HepG2 (cell line): ENCODE results near the gene CREB3. TPM values are rescaled to one million over a fixed set of nuclear protein-coding genes. Genes with fewer than 3 reads are reported as not detected.

Source experiments
- ATAC-seq: fragments of 200-7000 bp; cut with Tn5 transposase; 3 replicates; pipeline ENCODE4 v1.9.1; 2020; ENCODE audit warnings: mild to moderate bottlenecking, moderate library complexity
- BruUV-seq: library from RNA; stranded (reverse); fragments of 400-500 nt; replicated peaks from 2 replicates; lab custom pipeline; 2021; lab: Mats Ljungman, UMichigan
- CTCF ChIA-PET: fragments of 300-600 bp; formaldehyde crosslinking; extraction: SDS; loops from one replicate; lab custom pipeline; 2021; ENCODE audit warnings: low total read pairs, inconsistent platforms, low intra/inter-chr PET ratio; lab: Yijun Ruan, JAX
- POLR2A ChIA-PET: fragments of 350-600 bp; sonication (Branson Sonifier 250); formaldehyde crosslinking; loops from one replicate; lab custom pipeline; 2020; ENCODE audit warnings: antibody characterized with exemption, inconsistent platforms; lab: Yijun Ruan, JAX
- DNase-seq: peaks from one replicate; pipeline ENCODE4 v3.0.0-alpha.2; 2015; ENCODE audit warnings: low spot score
- FAIRE-seq: peaks from 3 replicates; lab custom pipeline; 2011; peaks lifted over from hg19 to GRCh38; lab: Jason Lieb, UNC
- H2AFZ ChIP-seq: one replicate; pipeline ENCODE4 v1.6.1; 2011; ENCODE audit warnings: low read length, inconsistent platforms
- H3K27ac ChIP-seq: fragments of 300-600 bp; 3 replicates; pipeline ENCODE4 v1.8.0; 2011; ENCODE audit warnings: mixed run types, mild to moderate bottlenecking, mixed read lengths, low read length, inconsistent platforms; ENCODE audit not compliant: insufficient read depth; ENCODE audit errors: extremely low read length
- H3K27me3 ChIP-seq, 2 experiments: fragments of 200-600 bp in 1 of 2; 2 replicates in 1 of 2; 3 replicates in 1 of 2; pipeline versions ENCODE4 v1.6.0 to v1.8.0; 2011; ENCODE audit warnings: low read length in 2 of 2, mild to moderate bottlenecking in 2 of 2, moderate library complexity in 2 of 2, inconsistent platforms in 1 of 2; ENCODE audit not compliant: insufficient read depth in 2 of 2, control insufficient read depth in 1 of 2
- H3K36me3 ChIP-seq, 2 experiments: fragments of 200-600 bp in 1 of 2; replicated peaks in 1 of 2; 2 replicates in 1 of 2; 3 replicates in 1 of 2; pipeline versions ENCODE4 v1.5.1 to v1.8.0; 2011; ENCODE audit warnings: low read length in 2 of 2, inconsistent platforms in 1 of 2; ENCODE audit not compliant: insufficient read depth in 2 of 2, control insufficient read depth in 1 of 2
- H3K4me1 ChIP-seq: 2 replicates; pipeline ENCODE4 v1.5.1; 2012; ENCODE audit warnings: low read length, inconsistent platforms; ENCODE audit not compliant: insufficient read depth
- H3K4me2 ChIP-seq: 2 replicates; pipeline ENCODE4 v1.6.0; 2011; ENCODE audit warnings: low read depth, low read length, inconsistent platforms
- H3K4me3 ChIP-seq, 3 experiments: fragments of 200-600 bp in 1 of 3; sonication (generic), shearing (Covaris generic) in 1 of 3; replicated peaks in 1 of 3; 2 replicates each; pipeline ENCODE4 v1.5.1; 2011 to 2016; ENCODE audit warnings: low read length in 3 of 3, inconsistent platforms in 2 of 3, low read depth in 2 of 3, mild to moderate bottlenecking in 2 of 3, control low read depth in 1 of 3, mixed read lengths in 1 of 3; ENCODE audit not compliant: insufficient read depth in 1 of 3
- H3K79me2 ChIP-seq: one replicate; pipeline ENCODE4 v1.6.1; 2011; ENCODE audit warnings: low read length, inconsistent platforms; ENCODE audit not compliant: insufficient read depth
- H3K9ac ChIP-seq: 2 replicates; pipeline ENCODE4 v1.6.0; 2011; ENCODE audit warnings: mild to moderate bottlenecking, low read depth, low read length, inconsistent platforms; ENCODE audit not compliant: insufficient read depth
- H3K9me3 ChIP-seq: 2 replicates; pipeline ENCODE4 v1.5.1; 2012; ENCODE audit warnings: mild to moderate bottlenecking, low read length
- H4K20me1 ChIP-seq: 2 replicates; pipeline ENCODE4 v1.6.0; 2011; ENCODE audit warnings: inconsistent platforms, mild to moderate bottlenecking, low read length, moderate library complexity; ENCODE audit not compliant: insufficient read depth
- CREB1 ChIP-seq, 2 experiments: fragments of 450-650 bp in 1 of 2; IDR thresholded peaks; 2 replicates each; pipeline ENCODE4 v1.6.1; 2016 to 2017; ENCODE audit warnings: control low read depth in 1 of 2, mild to moderate bottlenecking in 1 of 2, missing compliant biosample characterization in 1 of 2, missing genetic modification characterization in 1 of 2
- GABPA ChIP-seq, 2 experiments: IDR thresholded peaks; 2 replicates each; pipeline ENCODE4 v1.6.1; 2011 to 2016; ENCODE audit warnings: low read depth in 2 of 2, low read length in 1 of 2, missing biosample characterization in 1 of 2, missing genetic modification characterization in 1 of 2
- HES4 ChIP-seq: sonication (generic); formaldehyde crosslinking; IDR thresholded peaks from 2 replicates; pipeline ENCODE4 v1.9.0; 2021; ENCODE audit warnings: mild to moderate bottlenecking, missing genetic modification reagents, borderline replicate concordance
- KDM1A ChIP-seq: IDR thresholded peaks from 2 replicates; pipeline ENCODE4 v1.6.1; 2016; ENCODE audit warnings: missing compliant biosample characterization
- KDM2A ChIP-seq: sonication (generic); formaldehyde crosslinking; IDR thresholded peaks from 2 replicates; pipeline ENCODE4 v1.4.0; 2020; ENCODE audit warnings: low read depth, missing genetic modification reagents, borderline replicate concordance
- NFKB2 ChIP-seq: sonication (generic); formaldehyde crosslinking; IDR thresholded peaks from 2 replicates; pipeline ENCODE4 v1.4.0; 2020; ENCODE audit warnings: missing genetic modification reagents, borderline replicate concordance
- NPAS2 ChIP-seq: sonication (generic); formaldehyde crosslinking; IDR thresholded peaks from 2 replicates; pipeline ENCODE4 v1.8.0; 2022; ENCODE audit warnings: mild to moderate bottlenecking, missing genetic modification reagents, borderline replicate concordance
- ZBTB2 ChIP-seq: sonication (generic); formaldehyde crosslinking; IDR thresholded peaks from 2 replicates; pipeline ENCODE4 v1.8.0; 2022; ENCODE audit warnings: low read depth, missing genetic modification reagents
- ZEB1 ChIP-seq: IDR thresholded peaks from 2 replicates; pipeline ENCODE4 v1.6.1; 2012; ENCODE audit warnings: mild to moderate bottlenecking, low read depth, inconsistent platforms; ENCODE audit not compliant: insufficient replicate concordance
- ZNF678 ChIP-seq: sonication (generic); formaldehyde crosslinking; IDR thresholded peaks from 2 replicates; pipeline ENCODE4 v1.4.0; 2020; ENCODE audit warnings: mild to moderate bottlenecking, missing genetic modification reagents
- WGBS: methylation state at CpG from one replicate; pipeline ENCODE4 v1.1.6; 2017; ENCODE audit warnings: low lambda C conversion rate; 5-methylcytosine and 5-hydroxymethylcytosine counted together
- in situ Hi-C: cut with HindIII; loops from 2 replicates; pipeline ENCODE4 v1.10.0; 2017; ENCODE audit warnings: low pct_unique_long_range_greater_than_20kb; ENCODE audit not compliant: extremely low pct_ligation_motif_present
- intact Hi-C: fragments of 100-400 bp; cut with micrococcal nuclease; formaldehyde crosslinking; loops from one replicate; pipeline ENCODE4 v1.10.0; 2022; ENCODE audit not compliant: unreplicated experiment
- polyA plus RNA-seq, 8 experiments: library from polyadenylated mRNA; depleted of rRNA in 3 of 8; stranded (reverse) in 7 of 8; unstranded in 1 of 8; fragments of >200 nt; fragmentation: Illumina TruSeq in 4 of 8; extraction: Trizol in 4 of 8; gene quantifications; 2 replicates each; pipeline versions ENCODE4 v1.2.1 to v1.2.3, GENCODE V29; 2011 to 2016; ENCODE audit warnings: low read depth in 4 of 8, missing spikeins in 1 of 8, mixed read lengths in 1 of 8; ENCODE audit not compliant: insufficient read depth in 1 of 8
- total RNA-seq, 5 experiments: library from RNA; depleted of rRNA; stranded (reverse); fragments of >200 nt; fragmentation: Illumina TruSeq; extraction: Trizol; gene quantifications; 2 replicates each; pipeline ENCODE4 v1.2.3, GENCODE V29; 2016; ENCODE audit warnings: low read depth in 1 of 5
- TF ChIP-seq, protein P1 (sequence below): sonication (generic); formaldehyde crosslinking; IDR thresholded peaks from 2 replicates; pipeline ENCODE4 v1.9.0; 2021; ENCODE audit warnings: missing genetic modification reagents, borderline replicate concordance
- TF ChIP-seq, protein P2 (sequence below): sonication (generic); formaldehyde crosslinking; IDR thresholded peaks from 2 replicates; pipeline ENCODE4; 2020; ENCODE audit warnings: missing genetic modification reagents, mild to moderate bottlenecking, borderline replicate concordance

Gene CREB3
- total and polyA plus RNA-seq, 2 of the 13 experiments (the other 11 are each of a cell fraction or from before 2014, with no cell fraction given) = 11.1 to 34.2 TPM

DNA sequence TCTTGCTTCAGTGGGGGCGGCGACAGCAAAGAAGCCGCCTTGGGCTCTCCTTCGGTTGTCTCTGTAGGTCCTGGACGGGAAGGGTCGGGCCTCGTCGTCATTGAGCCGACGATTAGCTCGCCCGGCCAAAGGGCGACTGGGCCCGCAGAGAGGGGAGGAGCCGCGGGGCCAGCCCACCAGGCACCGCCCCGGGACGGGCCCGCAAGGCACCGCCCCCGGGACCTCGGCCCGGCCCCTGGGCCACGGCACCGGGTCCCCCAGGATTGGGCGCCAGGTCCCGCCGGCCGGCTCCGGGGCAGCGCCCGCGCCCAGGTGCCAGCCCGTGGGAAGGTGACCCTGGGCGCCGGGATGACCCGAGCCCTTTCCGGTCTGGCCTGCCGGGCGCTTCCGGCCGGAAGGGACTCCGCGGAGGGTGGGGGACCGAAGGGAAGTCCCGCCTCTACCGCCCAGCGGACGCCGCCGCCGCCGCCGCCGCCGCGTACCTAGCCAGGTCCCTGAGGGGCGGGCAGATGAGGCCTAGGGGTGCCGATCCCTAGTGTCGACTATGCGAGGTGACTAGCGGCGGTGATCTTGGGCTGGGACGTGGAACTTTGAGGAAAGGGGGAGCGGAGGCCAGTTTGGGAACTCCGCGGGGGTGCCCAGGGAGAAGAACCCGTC, 16.5 kb downstream of the CREB3 start, which contains the start of the genes GBA2 and RGP1 (continued):
- TF ChIP-seq KDM1A (no peak), NPAS2 (CRISPR knock-in tag) (no peak), ZBTB2 (CRISPR knock-in tag) (peak; percentile 100)
- TF ChIP-seq, protein P1, sequence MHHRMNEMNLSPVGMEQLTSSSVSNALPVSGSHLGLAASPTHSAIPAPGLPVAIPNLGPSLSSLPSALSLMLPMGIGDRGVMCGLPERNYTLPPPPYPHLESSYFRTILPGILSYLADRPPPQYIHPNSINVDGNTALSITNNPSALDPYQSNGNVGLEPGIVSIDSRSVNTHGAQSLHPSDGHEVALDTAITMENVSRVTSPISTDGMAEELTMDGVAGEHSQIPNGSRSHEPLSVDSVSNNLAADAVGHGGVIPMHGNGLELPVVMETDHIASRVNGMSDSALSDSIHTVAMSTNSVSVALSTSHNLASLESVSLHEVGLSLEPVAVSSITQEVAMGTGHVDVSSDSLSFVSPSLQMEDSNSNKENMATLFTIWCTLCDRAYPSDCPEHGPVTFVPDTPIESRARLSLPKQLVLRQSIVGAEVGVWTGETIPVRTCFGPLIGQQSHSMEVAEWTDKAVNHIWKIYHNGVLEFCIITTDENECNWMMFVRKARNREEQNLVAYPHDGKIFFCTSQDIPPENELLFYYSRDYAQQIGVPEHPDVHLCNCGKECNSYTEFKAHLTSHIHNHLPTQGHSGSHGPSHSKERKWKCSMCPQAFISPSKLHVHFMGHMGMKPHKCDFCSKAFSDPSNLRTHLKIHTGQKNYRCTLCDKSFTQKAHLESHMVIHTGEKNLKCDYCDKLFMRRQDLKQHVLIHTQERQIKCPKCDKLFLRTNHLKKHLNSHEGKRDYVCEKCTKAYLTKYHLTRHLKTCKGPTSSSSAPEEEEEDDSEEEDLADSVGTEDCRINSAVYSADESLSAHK (CRISPR knock-in tag) = no peak

GRCh38 chr9:35749515-35750255, 17.2 kb downstream of the CREB3 start:
- 8% methylated on average over 17 of the region's 19 CpGs for WGBS
- in situ Hi-C loops = no loop called here
- no peaks in the 10 kb centered on the region; a peak in 2 of 5 replicates for H3K27me3 ChIP-seq
- POLR2A ChIA-PET = interaction anchor here (0.6 to 5.8 kb wide), 10 partner anchors 9 to 102 kb away, joined by 3 to 102 read pairs (median 9); partner anchors contain the start of genes CREB3, HINT2, SPAG8 and TLN1
- H3K9me3 ChIP-seq = no peaks in the 10 kb centered on the region
- BruUV-seq = no TSS peak
- no peak overlapping the region for H2AFZ ChIP-seq
- FAIRE-seq (peak; percentile 23), DNase-seq (no peak), ATAC-seq (peak; percentile 46)
- peaks cover 36% of the 10 kb centered on the region for H3K4me1 ChIP-seq
- H3K9ac ChIP-seq = peak overlapping the region; percentile 94
- peaks cover 9 to 32% of the 10 kb centered on the region in 2 experiments for H3K36me3 ChIP-seq
- peak overlapping the region; percentile 80 for H3K4me2 ChIP-seq
- peak overlapping the region; percentile 95 to 99 (median 98) for H3K4me3 ChIP-seq
- H4K20me1 ChIP-seq = peaks cover 33% of the 10 kb centered on the region
- CTCF ChIA-PET = no interaction called here
- peaks cover 39% of the 10 kb centered on the region for H3K79me2 ChIP-seq
- intact Hi-C loops = loop anchor here (1.0 to 2.0 kb wide), 2 partner anchors 17 to 91 kb away; partner anchors contain the start of genes CCDC107, CREB3, RMRP and TLN1
- peak overlapping the region; percentile 89 for H3K27ac ChIP-seq
- TF ChIP-seq NFKB2 = peak; percentile 4; the same call in 1 of the 2 replicates
- TF ChIP-seq KDM2A (CRISPR knock-in tag) = 0 out of 2 replicates have a peak, but pooled peaks have one; percentile 7
- peak; percentile 30; the same call in 1 of the 2 replicates for TF ChIP-seq GABPA (IDR thresholded peaks at IDR 0.05; ENCODE audit: low read depth, low read length)
- TF ChIP-seq GABPA (CRISPR knock-in tag; IDR thresholded peaks at IDR 0.05; ENCODE audit: low read depth) = no peak; the same call in 1 of the 2 replicates
- TF ChIP-seq CREB1 (IDR thresholded peaks at IDR 0.05) = no peak
- no peak for TF ChIP-seq CREB1 (CRISPR knock-in tag; IDR thresholded peaks at IDR 0.05)
- TF ChIP-seq ZEB1 = peak; percentile 46
- peak; percentile 2; the same call in 1 of the 2 replicates for TF ChIP-seq HES4 (CRISPR knock-in tag)
- no peak for TF ChIP-seq ZNF678 (CRISPR knock-in tag)
- TF ChIP-seq, protein P2, sequence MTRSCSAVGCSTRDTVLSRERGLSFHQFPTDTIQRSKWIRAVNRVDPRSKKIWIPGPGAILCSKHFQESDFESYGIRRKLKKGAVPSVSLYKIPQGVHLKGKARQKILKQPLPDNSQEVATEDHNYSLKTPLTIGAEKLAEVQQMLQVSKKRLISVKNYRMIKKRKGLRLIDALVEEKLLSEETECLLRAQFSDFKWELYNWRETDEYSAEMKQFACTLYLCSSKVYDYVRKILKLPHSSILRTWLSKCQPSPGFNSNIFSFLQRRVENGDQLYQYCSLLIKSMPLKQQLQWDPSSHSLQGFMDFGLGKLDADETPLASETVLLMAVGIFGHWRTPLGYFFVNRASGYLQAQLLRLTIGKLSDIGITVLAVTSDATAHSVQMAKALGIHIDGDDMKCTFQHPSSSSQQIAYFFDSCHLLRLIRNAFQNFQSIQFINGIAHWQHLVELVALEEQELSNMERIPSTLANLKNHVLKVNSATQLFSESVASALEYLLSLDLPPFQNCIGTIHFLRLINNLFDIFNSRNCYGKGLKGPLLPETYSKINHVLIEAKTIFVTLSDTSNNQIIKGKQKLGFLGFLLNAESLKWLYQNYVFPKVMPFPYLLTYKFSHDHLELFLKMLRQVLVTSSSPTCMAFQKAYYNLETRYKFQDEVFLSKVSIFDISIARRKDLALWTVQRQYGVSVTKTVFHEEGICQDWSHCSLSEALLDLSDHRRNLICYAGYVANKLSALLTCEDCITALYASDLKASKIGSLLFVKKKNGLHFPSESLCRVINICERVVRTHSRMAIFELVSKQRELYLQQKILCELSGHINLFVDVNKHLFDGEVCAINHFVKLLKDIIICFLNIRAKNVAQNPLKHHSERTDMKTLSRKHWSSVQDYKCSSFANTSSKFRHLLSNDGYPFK = 0 out of 2 replicates have a peak, but pooled peaks have one; percentile 35
